Central memory CD8-positive, alpha-beta T cell (primary cell): ENCODE measurements around the gene NPDC1.

ENCODE experiments used
- ATAC-seq: fragments of 150-1000 bp; cut with Tn5 transposase; replicated peaks from 2 replicates; pipeline ENCODE4 v1.10.0; 2022; ENCODE audit warnings: mild to moderate bottlenecking, moderate FRiP score, moderate number of reproducible peaks; ENCODE audit not compliant: poor library complexity, severe bottlenecking; ENCODE audit errors: extremely low read depth
- DNase-seq, 2 donors: peaks; one replicate each; pipeline ENCODE4 v3.0.0; 2021; ENCODE audit warnings: low spot score in 2 of 2
- H3K27ac Mint-ChIP-seq: one replicate; pipeline ENCODE4 v1.8.0; 2022; ENCODE audit warnings: low read depth, mild to moderate bottlenecking, moderate library complexity, mixed read lengths
- H3K27me3 Mint-ChIP-seq: one replicate; pipeline ENCODE4 v1.8.0; 2022; ENCODE audit warnings: mixed read lengths
- H3K36me3 Mint-ChIP-seq: one replicate; pipeline ENCODE4 v1.8.0; 2022; ENCODE audit warnings: mild to moderate bottlenecking, moderate library complexity, mixed read lengths; ENCODE audit not compliant: insufficient read depth
- H3K4me1 Mint-ChIP-seq: one replicate; pipeline ENCODE4 v1.8.0; 2022; ENCODE audit warnings: mixed read lengths
- H3K4me3 Mint-ChIP-seq: one replicate; pipeline ENCODE4 v1.8.0; 2022; ENCODE audit warnings: mild to moderate bottlenecking, moderate library complexity, mixed read lengths
- H3K9me3 Mint-ChIP-seq: one replicate; pipeline ENCODE4 v1.8.0; 2022; ENCODE audit warnings: mixed read lengths

The NPDC1 gene

DNA sequence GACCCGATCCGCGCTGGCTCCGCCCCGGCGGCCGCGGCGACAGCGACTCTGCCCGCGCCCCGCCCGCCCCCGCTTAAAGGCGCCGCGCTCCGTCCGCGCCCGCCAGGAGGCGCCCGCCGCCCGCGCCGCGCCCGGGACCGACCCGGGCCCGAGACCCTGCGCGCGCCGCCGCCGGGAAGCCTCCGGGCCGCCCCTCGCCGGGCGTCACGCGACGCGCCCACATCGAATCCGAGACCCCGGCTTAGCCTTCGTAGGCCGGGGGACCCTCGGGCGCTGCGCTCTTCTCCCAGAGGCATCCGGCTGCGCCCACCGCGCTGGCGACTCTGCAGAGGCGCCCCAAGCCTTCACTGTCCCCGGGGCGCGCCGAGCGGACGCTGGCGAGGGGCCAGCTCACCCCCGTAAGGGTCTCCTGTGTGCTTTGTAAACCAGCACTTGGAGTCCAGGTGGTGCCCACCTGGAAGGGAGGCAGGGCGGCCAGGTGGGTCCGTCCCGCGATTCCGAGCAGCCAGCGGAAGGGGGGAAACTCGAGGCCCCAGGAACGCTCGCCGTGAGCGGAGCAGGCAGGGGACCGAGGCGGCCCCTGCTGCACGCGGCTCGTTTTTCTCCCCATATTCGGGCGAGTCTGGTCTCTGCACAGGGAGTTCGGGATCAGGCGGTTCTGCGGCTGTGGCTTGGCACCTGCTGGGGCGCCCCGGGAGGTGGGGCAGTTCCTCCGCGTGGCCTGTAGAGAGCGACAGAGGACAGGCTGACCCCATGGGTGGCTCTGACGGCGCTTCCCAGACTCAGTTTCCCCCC, 17.5 kb downstream of the NPDC1 start:
- peak; percentile 45 to 50 for DNase-seq
- H3K4me1 Mint-ChIP-seq, result peaks cover 48% of the 10 kb centered on the region
- no peaks in the 10 kb centered on the region for H3K27me3 Mint-ChIP-seq
- ATAC-seq, result peak; percentile 51
- no peaks in the 10 kb centered on the region for H3K9me3 Mint-ChIP-seq
- peak overlapping the region; percentile 75 for H3K27ac Mint-ChIP-seq
- peaks cover 15% of the 10 kb centered on the region for H3K36me3 Mint-ChIP-seq
- H3K4me3 Mint-ChIP-seq, result peak overlapping the region; percentile 86

DNA sequence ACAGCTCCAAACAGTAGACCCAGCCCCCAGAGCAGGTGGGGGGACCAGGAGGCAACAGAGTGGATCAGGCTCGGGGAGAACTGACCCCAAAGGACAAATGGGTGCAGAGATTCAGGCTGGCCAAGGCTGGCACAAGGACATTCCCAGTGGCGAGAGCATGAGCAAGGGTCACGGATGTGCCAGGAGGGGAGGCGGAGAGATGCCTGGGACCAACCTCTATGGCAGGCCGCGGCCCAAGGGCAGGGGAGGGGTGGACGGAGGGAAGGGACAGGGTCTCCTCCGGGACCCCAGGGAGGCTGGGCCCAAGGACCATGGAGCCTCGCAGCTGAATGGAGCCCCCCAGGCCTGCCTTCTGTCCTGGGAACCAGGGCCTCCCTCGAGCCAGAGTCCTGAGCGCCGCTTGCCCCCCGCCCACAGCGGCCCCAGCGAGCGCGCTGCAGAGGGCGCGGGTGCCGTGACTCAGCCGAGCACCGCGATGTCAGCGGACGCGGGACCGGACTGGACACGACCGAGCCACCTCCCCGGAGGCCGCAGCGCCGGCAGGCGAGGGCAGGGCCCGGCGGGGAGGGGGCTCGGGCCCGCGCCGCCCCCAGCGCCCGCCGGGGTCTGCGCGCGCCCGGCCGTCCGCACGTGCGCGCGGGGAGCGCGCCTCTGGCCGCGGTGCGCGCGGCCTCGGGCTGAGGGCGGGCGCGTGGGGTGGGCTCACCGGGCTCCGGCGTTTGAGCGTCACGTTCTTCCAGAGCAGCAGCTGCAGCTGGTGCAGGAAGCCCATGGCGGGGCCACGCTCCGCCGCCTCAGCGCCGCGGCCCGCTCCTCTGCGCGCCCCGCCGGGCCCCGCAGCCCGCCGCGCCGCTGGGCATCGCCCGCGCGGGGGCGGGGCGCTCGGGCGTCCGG, 18.4 kb downstream of the NPDC1 start, which contains the start of gene ABCA2:
Gene ABCA2 (minus strand): TSS at position 869 of the 894 bp plus-strand sequence. CDS start 97 bp downstream, at position 772.
- no peak for ATAC-seq

DNA sequence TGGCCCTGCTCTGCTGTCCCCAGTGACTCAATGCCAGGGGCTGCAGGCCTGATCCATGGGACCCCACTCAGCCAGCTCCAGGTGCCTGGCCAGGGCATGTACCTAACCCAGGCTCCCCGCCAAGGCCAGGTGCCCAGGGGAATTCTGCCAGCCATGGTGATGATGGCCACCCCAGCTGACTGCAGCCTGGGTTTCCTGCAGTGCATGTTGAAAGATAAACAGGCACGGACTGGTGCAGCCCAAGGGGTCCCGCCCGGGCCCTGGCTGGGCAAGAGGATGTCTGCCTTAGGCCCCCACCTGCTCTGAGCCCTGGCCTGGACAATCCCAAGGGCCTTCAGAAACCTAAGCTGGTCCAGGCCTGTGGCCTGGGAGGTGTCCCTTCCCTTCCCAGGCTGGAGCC, 19.1 kb downstream of the NPDC1 start:
- no peak for ATAC-seq
- peak overlapping the region; percentile 86 for H3K4me3 Mint-ChIP-seq
- H3K9me3 Mint-ChIP-seq, result no peaks in the 10 kb centered on the region
- peak overlapping the region; percentile 90 for H3K27ac Mint-ChIP-seq
- H3K27me3 Mint-ChIP-seq, result no peaks in the 10 kb centered on the region
- H3K4me1 Mint-ChIP-seq, result peaks cover 38% of the 10 kb centered on the region
- DNase-seq, result no peak
- H3K36me3 Mint-ChIP-seq, result peaks cover 17% of the 10 kb centered on the region

More for the DNA sequence above, 18.4 kb downstream of the NPDC1 start, which contains the start of gene ABCA2:
- peaks cover 41% of the 10 kb centered on the region for H3K4me1 Mint-ChIP-seq
- no peaks in the 10 kb centered on the region for H3K9me3 Mint-ChIP-seq
- H3K4me3 Mint-ChIP-seq, result peak within 1 kb of the TSS; percentile 86
- H3K36me3 Mint-ChIP-seq, result peaks cover 16% of the 10 kb centered on the region
- peak within 1 kb of the TSS; percentile 90 for H3K27ac Mint-ChIP-seq
- no peak for DNase-seq
- H3K27me3 Mint-ChIP-seq, result no peaks in the 10 kb centered on the region

DNA sequence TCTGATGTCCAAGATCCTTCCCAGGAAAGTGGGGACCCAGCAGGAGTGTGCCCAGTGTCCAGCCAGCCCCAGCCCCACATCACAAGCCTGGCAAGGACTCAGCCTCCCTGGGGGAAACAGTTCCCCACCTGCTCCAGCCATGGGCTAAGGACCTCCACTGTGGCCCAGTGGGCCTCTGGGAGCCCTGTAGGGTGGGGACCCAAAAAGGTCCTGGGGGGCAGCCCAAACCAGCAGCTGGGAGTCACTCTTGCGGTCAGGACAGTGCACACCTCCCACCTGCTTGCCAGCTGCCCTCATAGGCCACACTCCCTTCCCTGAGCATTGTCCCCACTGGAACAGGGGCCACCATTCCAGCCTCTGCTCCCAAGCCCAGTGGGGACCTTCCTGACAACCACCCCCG, 19.6 kb downstream of the NPDC1 start:
- H3K27me3 Mint-ChIP-seq, result no peaks in the 10 kb centered on the region
- no peak for ATAC-seq
- H3K9me3 Mint-ChIP-seq, result no peaks in the 10 kb centered on the region
- peaks cover 16% of the 10 kb centered on the region for H3K36me3 Mint-ChIP-seq
- peaks cover 36% of the 10 kb centered on the region for H3K4me1 Mint-ChIP-seq
- no peak for DNase-seq
- H3K4me3 Mint-ChIP-seq, result peak overlapping the region; percentile 86
- peak overlapping the region; percentile 90 for H3K27ac Mint-ChIP-seq

DNA sequence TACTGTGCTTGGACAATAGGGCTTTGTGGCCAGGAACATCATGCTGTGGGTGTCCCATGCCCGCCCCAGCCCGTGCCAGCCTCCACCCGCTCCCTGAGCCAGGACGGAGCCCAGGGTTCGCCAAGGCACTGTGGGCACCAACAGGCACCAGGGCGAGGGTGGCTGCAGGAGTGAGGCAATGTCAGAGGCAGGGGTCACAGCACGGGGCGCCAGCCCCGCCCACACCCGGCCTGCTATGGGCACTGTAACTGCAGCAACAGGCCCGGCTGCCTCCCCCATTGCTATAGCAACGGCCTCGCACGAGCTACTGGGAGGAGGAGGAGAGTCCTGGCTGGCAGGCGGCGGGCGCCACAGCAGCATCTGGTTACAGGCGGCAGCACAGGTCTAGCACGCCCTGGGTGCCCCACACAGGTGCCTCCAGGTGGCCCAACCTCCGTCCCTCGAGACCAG, 20.4 kb downstream of the NPDC1 start:
- peaks cover 31% of the 10 kb centered on the region for H3K4me1 Mint-ChIP-seq
- H3K4me3 Mint-ChIP-seq, result no peak overlapping the region
- H3K36me3 Mint-ChIP-seq, result peaks cover 14% of the 10 kb centered on the region
- no peaks in the 10 kb centered on the region for H3K27me3 Mint-ChIP-seq
- DNase-seq (no peak), ATAC-seq (no peak)
- no peak overlapping the region for H3K27ac Mint-ChIP-seq
- no peaks in the 10 kb centered on the region for H3K9me3 Mint-ChIP-seq

DNA sequence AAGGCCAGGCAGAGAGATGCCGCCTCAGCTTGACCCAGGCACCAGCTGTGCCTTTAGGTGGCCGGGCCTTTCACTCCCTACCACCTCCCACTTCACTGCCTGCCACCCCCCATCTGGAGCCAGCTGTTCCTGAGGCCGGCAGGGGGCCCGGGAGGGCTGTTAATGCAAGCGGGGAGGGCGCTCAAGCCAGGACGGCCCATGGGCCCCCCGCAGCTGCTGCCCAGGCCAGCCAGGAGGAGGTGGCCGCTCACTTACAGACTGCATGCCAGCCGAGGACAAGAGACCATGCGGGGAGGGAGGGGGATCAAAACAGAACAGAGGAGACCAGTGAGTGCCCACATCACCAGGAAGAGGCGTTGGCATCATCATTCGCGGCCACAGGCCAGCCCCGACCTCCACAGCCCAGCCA, 22.4 kb downstream of the NPDC1 start:
- H3K4me3 Mint-ChIP-seq, result no peak overlapping the region
- peaks cover 8% of the 10 kb centered on the region for H3K36me3 Mint-ChIP-seq
- no peaks in the 10 kb centered on the region for H3K27me3 Mint-ChIP-seq
- no peak for DNase-seq
- ATAC-seq, result no peak
- H3K27ac Mint-ChIP-seq, result no peak overlapping the region
- peaks cover 18% of the 10 kb centered on the region for H3K4me1 Mint-ChIP-seq
- no peaks in the 10 kb centered on the region for H3K9me3 Mint-ChIP-seq

DNA sequence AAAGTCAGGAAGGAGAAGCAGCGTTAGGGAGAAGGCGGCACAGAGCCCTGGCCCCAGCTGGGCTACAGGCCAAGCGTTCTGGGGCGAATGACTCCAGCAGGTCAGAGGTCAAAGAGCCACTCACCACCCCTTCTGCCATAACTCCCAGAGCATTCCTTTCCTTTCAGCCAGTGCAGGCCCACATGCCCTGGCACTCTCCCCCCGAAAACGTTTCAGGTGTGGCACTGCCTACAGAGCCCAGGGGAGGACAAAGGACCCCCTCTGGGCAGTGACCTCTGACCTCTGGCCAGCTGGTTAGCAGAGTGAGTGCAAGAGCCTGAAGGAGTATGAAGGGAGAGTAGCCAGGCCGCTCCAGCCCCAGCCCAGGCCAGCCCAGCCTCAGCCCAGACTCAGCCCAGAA, 22.8 kb downstream of the NPDC1 start:
- Mint-ChIP-seq H3K4me1 (peaks cover 18% of the 10 kb centered on the region), H3K27me3 (no peaks in the 10 kb centered on the region), H3K36me3 (peaks cover 6% of the 10 kb centered on the region), H3K9me3 (no peaks in the 10 kb centered on the region), H3K4me3 (no peak overlapping the region), H3K27ac (no peak overlapping the region)
- ATAC-seq (no peak), DNase-seq (no peak)

DNA sequence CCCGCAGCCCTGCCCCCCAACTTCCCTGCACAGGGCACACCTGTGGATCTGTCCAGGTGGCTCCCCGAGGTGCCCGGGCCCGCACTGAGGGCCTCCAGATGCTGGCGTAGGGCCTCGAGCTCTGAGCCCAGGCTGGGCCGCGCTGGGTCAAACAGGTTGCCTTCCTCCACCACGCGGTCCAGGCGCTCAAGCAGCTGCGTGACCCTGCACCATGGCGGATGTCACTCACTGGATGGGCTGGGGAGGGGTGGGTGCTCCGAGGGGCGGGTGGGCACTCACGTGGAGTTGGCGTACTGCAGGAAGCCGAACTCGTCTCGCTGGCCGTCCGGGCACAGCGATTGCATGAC, 23.3 kb downstream of the NPDC1 start:
- H3K27me3 Mint-ChIP-seq, result no peaks in the 10 kb centered on the region
- no peak overlapping the region for H3K27ac Mint-ChIP-seq
- H3K4me1 Mint-ChIP-seq, result peaks cover 18% of the 10 kb centered on the region
- no peak for DNase-seq
- no peaks in the 10 kb centered on the region for H3K9me3 Mint-ChIP-seq
- peaks cover 6% of the 10 kb centered on the region for H3K36me3 Mint-ChIP-seq
- ATAC-seq, result no peak
- H3K4me3 Mint-ChIP-seq, result no peak overlapping the region

DNA sequence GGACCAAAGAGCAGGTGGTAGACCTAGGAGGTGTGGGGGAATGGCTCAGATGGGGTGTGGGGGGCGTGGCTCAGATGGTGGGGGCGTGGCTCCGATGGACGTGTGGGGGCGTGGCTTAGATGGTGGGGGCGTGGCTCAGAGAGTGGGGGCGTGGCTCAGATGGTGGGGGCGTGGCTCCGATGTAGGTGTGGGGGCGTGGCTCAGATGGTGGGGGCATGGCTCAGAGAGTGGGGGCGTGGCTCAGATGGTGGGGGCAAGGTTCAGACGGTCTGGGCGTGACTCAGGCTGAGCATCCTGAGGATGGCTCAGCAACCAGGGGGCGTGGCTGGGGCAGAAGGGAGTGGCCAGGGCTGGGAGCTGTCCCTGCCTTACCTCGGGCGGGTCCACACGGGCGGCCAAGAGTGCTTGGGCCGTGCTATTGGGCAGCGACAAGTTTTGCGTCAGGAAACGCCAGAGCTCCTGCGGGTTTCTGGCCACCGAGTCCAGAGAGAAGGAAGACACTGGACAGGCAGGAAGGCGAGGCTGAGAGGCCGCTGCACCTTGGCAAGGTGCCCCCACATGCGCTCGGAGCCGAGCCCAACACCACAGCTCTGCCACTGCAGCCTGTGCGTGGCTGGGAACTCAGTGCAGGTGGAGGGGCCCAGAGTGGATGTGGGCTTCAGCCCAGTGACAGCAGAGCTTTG, 23.9 kb downstream of the NPDC1 start:
- H3K4me1 Mint-ChIP-seq, result peaks cover 18% of the 10 kb centered on the region
- H3K4me3 Mint-ChIP-seq, result no peak overlapping the region
- peaks cover 6% of the 10 kb centered on the region for H3K36me3 Mint-ChIP-seq
- DNase-seq (peak; percentile 45 to 58), ATAC-seq (peak; percentile 64)
- H3K27me3 Mint-ChIP-seq, result no peaks in the 10 kb centered on the region
- no peak overlapping the region for H3K27ac Mint-ChIP-seq
- H3K9me3 Mint-ChIP-seq, result no peaks in the 10 kb centered on the region

DNA sequence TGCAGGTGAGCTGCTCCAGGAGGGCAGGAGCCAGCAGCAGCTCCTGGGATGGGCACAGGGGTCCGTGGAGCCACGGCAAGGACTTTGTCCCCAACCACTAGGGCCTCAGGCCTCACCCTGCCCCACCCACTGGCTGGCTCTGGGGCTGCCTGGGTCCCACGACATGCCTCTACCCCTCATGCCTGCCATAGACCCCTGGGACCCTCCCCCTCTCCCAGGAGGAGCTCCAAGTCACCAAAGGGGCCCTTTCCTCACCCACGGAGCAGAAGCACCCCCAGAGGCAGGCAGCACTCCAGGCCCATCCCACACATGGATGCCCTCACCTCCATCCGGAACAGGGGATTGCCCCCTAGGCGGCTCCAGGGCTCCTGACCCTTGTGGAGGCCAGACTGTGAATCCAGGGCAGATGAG, 24.4 kb downstream of the NPDC1 start:
- DNase-seq, result no peak
- H3K27me3 Mint-ChIP-seq, result no peaks in the 10 kb centered on the region
- H3K4me3 Mint-ChIP-seq, result no peak overlapping the region
- H3K9me3 Mint-ChIP-seq, result no peaks in the 10 kb centered on the region
- H3K27ac Mint-ChIP-seq, result no peak overlapping the region
- H3K4me1 Mint-ChIP-seq, result peaks cover 15% of the 10 kb centered on the region
- no peak for ATAC-seq
- peaks cover 6% of the 10 kb centered on the region for H3K36me3 Mint-ChIP-seq

DNA sequence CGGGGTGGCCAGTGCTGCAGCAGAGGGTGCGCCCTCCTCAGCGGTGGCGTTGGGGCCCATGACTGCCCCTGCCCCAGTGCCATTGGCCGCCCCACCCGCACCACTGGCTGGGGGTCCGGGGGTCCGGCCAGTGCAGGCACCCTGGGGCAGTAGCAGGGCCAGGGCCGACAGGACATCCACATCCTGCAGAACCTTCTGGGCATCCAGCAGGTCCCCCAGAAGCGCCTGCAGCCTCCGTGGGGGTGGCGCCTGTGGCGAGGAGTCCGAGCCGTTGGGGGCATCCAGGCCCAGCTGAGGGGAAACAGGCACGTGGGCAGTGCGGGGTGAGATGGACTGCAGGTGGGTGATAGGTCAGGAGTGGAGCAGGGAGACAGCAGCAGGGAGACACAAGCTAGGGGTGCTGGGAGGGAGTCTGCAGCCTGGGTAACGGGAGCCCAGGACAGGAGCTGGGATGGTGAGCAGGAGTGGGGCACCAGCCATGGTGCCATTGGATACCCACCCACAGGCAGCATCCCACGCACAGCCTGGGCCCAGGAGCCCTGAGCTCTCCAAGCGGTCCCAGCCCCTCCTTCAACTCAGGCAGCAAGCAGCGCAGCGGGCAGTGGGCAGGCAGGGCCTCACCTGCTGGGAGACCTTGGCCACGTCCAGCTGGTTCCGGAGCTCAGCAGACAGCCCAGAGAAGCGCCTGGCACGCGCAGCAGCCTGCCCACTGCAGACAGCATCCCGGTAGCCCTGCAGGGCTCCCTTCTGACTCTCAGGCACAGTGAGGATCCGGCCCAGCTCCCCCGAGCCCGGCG, 25.0 kb downstream of the NPDC1 start:
- no peaks in the 10 kb centered on the region for H3K9me3 Mint-ChIP-seq
- DNase-seq (no peak), ATAC-seq (no peak)
- H3K4me3 Mint-ChIP-seq, result no peak overlapping the region
- H3K27me3 Mint-ChIP-seq, result no peaks in the 10 kb centered on the region
- peaks cover 6% of the 10 kb centered on the region for H3K36me3 Mint-ChIP-seq
- H3K27ac Mint-ChIP-seq, result no peak overlapping the region
- peaks cover 9% of the 10 kb centered on the region for H3K4me1 Mint-ChIP-seq
